NCI-H69 (cell line): ENCODE data around the gene ILF3.
"Not testable (repeated sequence)": the region's sequence is repeated elsewhere in the genome, so short reads cannot be mapped to it uniquely, and the experiment has no call there.

ENCODE experiments used
- DNase-seq: peaks from one replicate; lab custom pipeline; 2025; lab: John Stamatoyannopoulos, UW

The ILF3 gene

GRCh38 chr19:10642473-10643171, 11.5 kb upstream of the ILF3 start:
- no peak for DNase-seq

GRCh38 chr19:10643172-10643967, 10.8 kb upstream of the ILF3 start:
- DNase-seq, result no peak

- DNase-seq, result peak; percentile 62
These were observed 10.2 kb upstream of the ILF3 start for GRCh38 chr19:10643968-10644259.

- DNase-seq, result peak; percentile 85
These were observed 9.7 kb upstream of the ILF3 start for GRCh38 chr19:10644260-10645007.

GRCh38 chr19:10646456-10647159, 7.5 kb upstream of the ILF3 start:
- DNase-seq, result no peak

GRCh38 chr19:10648360-10648759, 5.8 kb upstream of the ILF3 start:
- DNase-seq, result no peak

GRCh38 chr19:10651851-10652250, 2.3 kb upstream of the ILF3 start:
- DNase-seq, result peak; percentile 13

- no peak for DNase-seq
These were observed 739 bp upstream of the ILF3 start for GRCh38 chr19:10653482-10653731.

- peak; percentile 95 for DNase-seq
These were observed 687 bp downstream of the ILF3 start for GRCh38 chr19:10654610-10655456.

GRCh38 chr19:10655457-10656312, 1.5 kb downstream of the ILF3 start:
- DNase-seq, result peak; percentile 73

- no peak for DNase-seq
These were observed 6.2 kb downstream of the ILF3 start for GRCh38 chr19:10660346-10660745.

GRCh38 chr19:10661946-10662345, 7.8 kb downstream of the ILF3 start:
- DNase-seq, result no peak

- DNase-seq, result no peak
These were observed 8.5 kb downstream of the ILF3 start for GRCh38 chr19:10662384-10663251.

GRCh38 chr19:10663252-10663563, 9.1 kb downstream of the ILF3 start:
- not testable (repeated sequence) for DNase-seq

- no peak for DNase-seq
These were observed 13.7 kb downstream of the ILF3 start for GRCh38 chr19:10667867-10668266.

- DNase-seq, result no peak
These were observed 15.1 kb downstream of the ILF3 start for GRCh38 chr19:10669246-10669645.

- no peak for DNase-seq
These were observed 16.0 kb downstream of the ILF3 start for GRCh38 chr19:10670182-10670581.

- DNase-seq, result no peak
These were observed 17.0 kb downstream of the ILF3 start for GRCh38 chr19:10670876-10671804.

- not testable (repeated sequence) for DNase-seq
These were observed 17.8 kb downstream of the ILF3 start for GRCh38 chr19:10671922-10672321.
